H1 (cell line): ENCODE data around the gene SFRP2. TPM values are rescaled to one million over a fixed set of nuclear protein-coding genes. Genes with fewer than 3 reads are reported as not detected.

Experiments
- CTBP2 ChIP-seq: IDR thresholded peaks from 2 replicates; pipeline ENCODE4 v1.7.0; 2011; ENCODE audit warnings: borderline replicate concordance, mild to moderate bottlenecking, moderate library complexity, mixed read lengths, low read length; ENCODE audit not compliant: insufficient read depth, insufficient read length
- NRF1 ChIP-seq: IDR thresholded peaks from 2 replicates; pipeline ENCODE4 v1.6.1; 2011; ENCODE audit warnings: mild to moderate bottlenecking, low read depth, low read length, improper control_type of control experiment
- POLR2A ChIP-seq, 2 experiments: IDR thresholded peaks; 1 replicate in 1 of 2; 2 replicates in 1 of 2; pipeline ENCODE4 v1.6.1; 2011; ENCODE audit warnings: low read depth in 2 of 2, low read length in 2 of 2, mild to moderate bottlenecking in 2 of 2; ENCODE audit errors: control extremely low read depth in 1 of 2
- SIX5 ChIP-seq: IDR thresholded peaks from 2 replicates; pipeline ENCODE4 v1.6.1; 2011; ENCODE audit warnings: mild to moderate bottlenecking, low read depth, low read length
- TAF1 ChIP-seq: IDR thresholded peaks from 2 replicates; pipeline ENCODE4 v1.6.1; 2011; ENCODE audit warnings: mild to moderate bottlenecking, low read depth, low read length
- TBP ChIP-seq: IDR thresholded peaks from 2 replicates; pipeline ENCODE4 v1.6.1; 2011; ENCODE audit warnings: low read depth, low read length, improper control_type of control experiment
- YY1 ChIP-seq: IDR thresholded peaks from 2 replicates; pipeline ENCODE4 v1.6.1; 2011; ENCODE audit warnings: low read depth, mild to moderate bottlenecking, low read length
- ZNF274 ChIP-seq: IDR thresholded peaks from 2 replicates; pipeline ENCODE4 v1.7.0; 2012; ENCODE audit warnings: low read length, borderline replicate concordance; ENCODE audit errors: extremely low read depth
- polyA plus RNA-seq, 7 experiments: library from polyadenylated mRNA; depleted of rRNA in 3 of 7; stranded (reverse) in 5 of 7; unstranded in 2 of 7; fragments of >200 nt in 5 of 7; fragments of 200-250 nt in 2 of 7; gene quantifications; 1 replicate in 5 of 7; 2 replicates in 1 of 7; 4 replicates in 1 of 7; pipeline versions ENCODE4 v1.2.1 to v1.2.3, GENCODE V29; 2011 to 2013; ENCODE audit warnings: missing spikeins in 2 of 7, mixed read lengths in 2 of 7
- total RNA-seq: library from RNA; stranded (reverse); fragmentation: NEBNext Ultra II Directional; extraction: Animal tissue kit (Norgen Biotek cat#: 25700); gene quantifications from 2 replicates; pipeline ENCODE4 v1.2.1, GENCODE V29; 2021

The SFRP2 gene
- total and polyA plus RNA-seq, 2 of the 8 experiments (the other 6 are each of a cell fraction or from before 2014, with no cell fraction given) = 108 to 342 TPM

GRCh38 chr4:153748378-153748777, 40.5 kb downstream of the SFRP2 start (continued):
- TF ChIP-seq CTBP2 (no peak), SIX5 (no peak), ZNF274 (no peak), YY1 (no peak), NRF1 (no peak), POLR2A (IDR thresholded peaks at IDR 0.05; ENCODE audit: control extremely low read depth in 1 of 2, low read depth in 2 of 2, low read length in 2 of 2) (no peak), TBP (no peak), TAF1 (no peak)
